Heart right ventricle (tissue), 16 donors: Measurements from ENCODE around the gene PKIG. TPM values are rescaled to one million over a fixed set of nuclear protein-coding genes. Genes with fewer than 3 reads are reported as not detected.
A peak's percentile ranks its signal among the peaks of the same experiment; 100 is the strongest.
"Not testable (repeated sequence)": the region's sequence is repeated elsewhere in the genome, so short reads cannot be mapped to it uniquely, and the experiment has no call there.

Experiments
- ATAC-seq, 8 donors: fragments of 200-7000 bp; cut with Tn5 transposase; one replicate each; pipeline ENCODE4 v1.9.1; 2020; ENCODE audit warnings: mild to moderate bottlenecking in 8 of 8, moderate library complexity in 8 of 8, moderate number of reproducible peaks in 1 of 8
- DNase-seq, 2 donors: peaks; one replicate each; pipeline ENCODE4 v3.0.0-alpha.2; 2020
- H3K27ac ChIP-seq, 10 donors: fragments of 200-600 bp; sonication (generic) in 2 of 10; one replicate each; pipeline versions ENCODE4 v1.5.0 to v1.8.0; 2020 to 2022; ENCODE audit warnings: mild to moderate bottlenecking in 3 of 10
- H3K27me3 ChIP-seq, 7 donors: fragments of 200-600 bp; one replicate each; pipeline ENCODE4 v1.8.0; 2021 to 2022; ENCODE audit warnings: mild to moderate bottlenecking in 2 of 7
- H3K36me3 ChIP-seq, 9 donors: fragments of 200-600 bp; sonication (generic) in 1 of 9; one replicate each; pipeline versions ENCODE4 v1.5.0 to v1.8.0; 2020 to 2022; ENCODE audit warnings: mild to moderate bottlenecking in 2 of 9
- H3K4me1 ChIP-seq, 9 donors: fragments of 200-600 bp; sonication (generic) in 1 of 9; one replicate each; pipeline versions ENCODE4 v1.5.0 to v1.8.0; 2020 to 2022; ENCODE audit warnings: mild to moderate bottlenecking in 4 of 9
- H3K4me3 ChIP-seq, 10 donors: fragments of 200-600 bp; sonication (generic) in 2 of 10; one replicate each; pipeline versions ENCODE4 v1.5.0 to v1.8.0; 2020 to 2022; ENCODE audit warnings: mild to moderate bottlenecking in 7 of 10, moderate library complexity in 2 of 10
- H3K9me3 ChIP-seq, 11 donors: fragments of 200-600 bp in 10 of 11; sonication (generic) in 2 of 11; one replicate each; pipeline versions ENCODE4 v1.5.0 to v1.8.0; 2013 to 2022; ENCODE audit warnings: mild to moderate bottlenecking in 2 of 11, control low read depth in 1 of 11, moderate library complexity in 1 of 11
- WGBS, 2 donors: extraction: QIAGEN DNeasy Blood & Tissue Kit; methylation state at CpG; one replicate each; pipeline ENCODE4 v1.1.7; 2013; ENCODE audit warnings: inconsistent platforms in 1 of 2; 5-methylcytosine and 5-hydroxymethylcytosine counted together
- intact Hi-C, 10 donors: fragments of 100-400 bp; cut with DNase I; formaldehyde crosslinking; loops; one replicate each; pipeline versions ENCODE4 v1.11.1 to v1.14.2; 2022
- polyA plus RNA-seq, 2 donors: library from polyadenylated mRNA; stranded (reverse); fragments of 200-250 nt; gene quantifications; one replicate each; pipeline ENCODE4 v1.2.3, GENCODE V29; 2013
- total RNA-seq, 10 donors: library from RNA; stranded (reverse); fragmentation: NEBNext Ultra II Directional in 3 of 10; extraction: Animal tissue kit (Norgen Biotek cat#: 25700) in 3 of 10; gene quantifications; one replicate each; pipeline versions ENCODE4 v1.2.1 to v1.2.4, GENCODE V29; 2021 to 2023
- TF ChIP-seq, protein P1 (sequence below), 9 donors: fragments of 200-600 bp; sonication (generic) in 2 of 9; IDR thresholded peaks; one replicate each; pipeline versions ENCODE4 v1.5.0 to v1.8.0; 2021 to 2022; ENCODE audit warnings: antibody characterized with exemption in 9 of 9, mild to moderate bottlenecking in 5 of 9, moderate library complexity in 1 of 9
- donor health status: Arrhythmogenic right ventricular cardiomyopathy.
- donor health status: ischemic (EF 13 %, LVEDD 7.1; RV severe dilation, severe dysfunction).
- donor health status: healthy with polysubstance abuse.
- donor health status: DM: no; HTN: yes; CAD: no.
- donor health status: DM: no; HTN: no; CAD: no.
- donor health status: ischemic (EF 25% LVEDD 6.9; RV normal size, moderate dysfunction).
- donor health status: ischemic (EF 25% LVEDD 5.7; RV mildly dilated, moderate dysfunction).
- donor health status: healthy.
- donor health status: DM: yes; HTN: yes; CAD: no.
- donor health status: Ischemic cardiomyopathy.
- donor health status: ischemic (EF 35%, LVEDD 5.7; RV mildly dilated, moderate dysfunction).
- donor health status: nonischemic (EF 11% LVEDD 7.7; RV severe dilation, severe dysfunction).
- donor health status: DM: yes; HTN: yes; CAD: no.
- donor health status: PGD.
- donor health status: ischemic (EF 29% LVEDD 5.4; RV normal size, mild dysfunction).
- donor health status: nonischemic (EF 23%, LVEDD 6.1; RV moderate dilation, normal function).

Gene PKIG
- total and polyA plus RNA-seq, 12 donors: 155 to 342 (median 210) TPM

DNA sequence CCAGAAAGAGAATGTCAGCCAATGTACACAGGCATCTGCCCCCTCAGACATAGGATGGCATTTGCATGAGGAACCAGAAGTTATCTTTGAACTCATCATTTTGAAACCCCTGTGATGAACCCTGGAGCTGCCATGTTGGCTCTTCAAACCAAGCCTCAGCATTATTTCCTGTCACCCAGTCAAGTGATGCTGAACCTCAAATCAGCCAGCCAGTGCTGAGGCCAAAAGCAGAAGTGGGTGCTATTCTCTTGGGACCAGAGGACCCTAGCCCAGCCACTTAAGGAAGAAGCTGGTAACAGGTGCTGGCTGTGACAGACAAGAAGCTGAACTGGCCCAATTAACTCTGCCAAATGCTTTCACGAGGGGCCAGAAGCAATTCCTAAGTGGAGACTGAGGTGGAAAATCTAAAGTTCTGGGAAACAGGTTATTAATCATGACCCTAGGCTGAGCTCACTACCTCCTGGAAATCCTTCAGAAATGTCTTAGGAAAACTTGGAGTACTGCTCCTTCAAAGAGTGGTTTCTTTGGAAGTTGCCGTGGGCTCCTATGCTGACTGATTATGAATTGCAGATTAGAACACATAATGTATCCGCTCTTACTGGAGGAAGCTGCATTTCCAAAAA, 4.0 kb downstream of the PKIG start:
- peak overlapping the region in 9 of 10 donors; percentile 12 to 98 (median 94) for H3K27ac ChIP-seq
- intact Hi-C loops: no loop called here
- peak overlapping the region in 5 of 10 donors; percentile 24 to 74 (median 65) for H3K4me3 ChIP-seq
- H3K36me3 ChIP-seq: peaks cover 0 to 22% (median 18%) of the 10 kb centered on the region in 9 donors
- DNase-seq (no peak), ATAC-seq (no peak)
- no peaks in the 10 kb centered on the region for H3K9me3 ChIP-seq
- peaks cover 13 to 93% (median 66%) of the 10 kb centered on the region in 9 donors for H3K4me1 ChIP-seq
- TF ChIP-seq, protein P1, sequence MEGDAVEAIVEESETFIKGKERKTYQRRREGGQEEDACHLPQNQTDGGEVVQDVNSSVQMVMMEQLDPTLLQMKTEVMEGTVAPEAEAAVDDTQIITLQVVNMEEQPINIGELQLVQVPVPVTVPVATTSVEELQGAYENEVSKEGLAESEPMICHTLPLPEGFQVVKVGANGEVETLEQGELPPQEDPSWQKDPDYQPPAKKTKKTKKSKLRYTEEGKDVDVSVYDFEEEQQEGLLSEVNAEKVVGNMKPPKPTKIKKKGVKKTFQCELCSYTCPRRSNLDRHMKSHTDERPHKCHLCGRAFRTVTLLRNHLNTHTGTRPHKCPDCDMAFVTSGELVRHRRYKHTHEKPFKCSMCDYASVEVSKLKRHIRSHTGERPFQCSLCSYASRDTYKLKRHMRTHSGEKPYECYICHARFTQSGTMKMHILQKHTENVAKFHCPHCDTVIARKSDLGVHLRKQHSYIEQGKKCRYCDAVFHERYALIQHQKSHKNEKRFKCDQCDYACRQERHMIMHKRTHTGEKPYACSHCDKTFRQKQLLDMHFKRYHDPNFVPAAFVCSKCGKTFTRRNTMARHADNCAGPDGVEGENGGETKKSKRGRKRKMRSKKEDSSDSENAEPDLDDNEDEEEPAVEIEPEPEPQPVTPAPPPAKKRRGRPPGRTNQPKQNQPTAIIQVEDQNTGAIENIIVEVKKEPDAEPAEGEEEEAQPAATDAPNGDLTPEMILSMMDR (IDR thresholded peaks at IDR 0.05): no peak
- 36% methylated on average over 3 of the region's 3 CpGs for WGBS, 2 donors
- H3K27me3 ChIP-seq: no peaks in the 10 kb centered on the region

DNA sequence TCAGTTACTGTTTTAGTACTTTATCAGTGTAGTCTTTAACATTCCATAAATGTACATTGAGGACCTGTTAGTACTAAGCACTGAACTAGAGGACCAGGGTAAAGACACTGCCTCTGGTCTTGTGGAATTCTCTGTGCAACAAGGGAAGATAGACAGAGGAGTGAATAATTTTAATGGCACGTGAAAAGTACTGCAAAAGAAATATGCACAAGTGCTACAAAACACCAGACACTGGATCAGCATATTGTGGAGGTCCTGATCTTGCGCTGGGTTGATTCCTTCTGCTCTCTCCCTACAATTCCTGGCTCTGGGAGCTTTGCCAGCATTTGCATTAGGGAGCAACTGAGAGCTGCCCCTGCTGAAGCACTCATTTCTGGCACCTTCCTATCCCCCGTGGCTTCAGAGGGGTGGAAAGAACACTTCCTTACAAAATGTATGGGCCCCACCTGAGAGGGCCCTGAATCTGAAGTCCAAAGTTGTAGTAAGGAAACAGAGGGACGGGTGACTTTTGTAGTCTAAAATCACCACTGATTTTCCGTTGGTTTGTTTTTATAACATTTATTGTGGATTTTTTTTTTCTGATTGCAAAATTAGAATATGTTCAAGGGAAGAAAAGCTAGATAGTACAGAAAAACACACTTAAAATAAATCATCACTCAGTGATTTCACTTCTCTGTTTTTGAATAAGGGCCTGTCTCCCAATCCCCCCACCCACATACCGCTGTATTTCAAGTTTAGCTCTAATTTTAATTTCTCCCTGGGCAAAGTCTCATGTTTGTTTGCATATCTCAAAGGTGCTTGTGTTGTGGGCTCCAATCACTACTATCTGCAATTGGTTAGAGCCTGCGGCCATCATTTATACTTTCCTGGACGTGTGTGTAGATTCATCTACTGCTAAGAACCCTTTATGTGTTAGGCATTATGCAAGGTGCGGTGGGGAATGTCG, 4.9 kb downstream of the PKIG start:
- Histone ChIP-seq H3K4me1 (peaks cover 7 to 89% (median 61%) of the 10 kb centered on the region in 9 donors), H3K27ac (peak overlapping the region in 9 of 10 donors; percentile 12 to 98 (median 94)), H3K27me3 (no peaks in the 10 kb centered on the region), H3K9me3 (no peaks in the 10 kb centered on the region), H3K36me3 (peaks cover 0 to 31% (median 27%) of the 10 kb centered on the region in 9 donors), H3K4me3 (peak overlapping the region in 5 of 10 donors; percentile 24 to 74 (median 65))
- no peak for DNase-seq
- ATAC-seq: peak in 1 of 8 donors; percentile 21
- 52 to 57% methylated on average over 10 of the region's 10 CpGs for WGBS, 2 donors
- intact Hi-C loops: no loop called here
- TF ChIP-seq, protein P1 (IDR thresholded peaks at IDR 0.05): no peak

DNA sequence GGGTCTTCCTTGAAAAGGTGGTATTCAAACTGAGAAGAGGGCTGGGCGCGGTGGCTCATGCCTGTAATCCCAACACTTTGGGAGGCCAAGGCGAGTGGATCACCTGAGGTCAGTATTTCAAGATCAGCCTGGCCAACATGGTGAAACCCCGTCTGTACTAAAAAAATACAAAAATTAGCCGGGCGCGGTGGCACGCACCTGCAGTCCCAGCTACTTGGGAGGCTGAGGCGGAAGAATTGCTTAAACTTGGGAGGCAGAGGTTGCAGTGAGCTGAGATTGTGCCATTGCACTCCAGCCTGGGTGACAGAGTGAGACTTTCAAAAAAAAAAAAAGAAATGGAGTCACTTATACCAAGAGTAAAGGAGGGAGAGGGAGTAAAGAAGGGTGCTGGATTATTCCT, 5.9 kb downstream of the PKIG start:
- H3K27me3 ChIP-seq, H3K9me3 ChIP-seq, intact Hi-C loops, ATAC-seq, H3K4me3 ChIP-seq, DNase-seq: not testable (repeated sequence)
- peaks cover 7 to 90% (median 63%) of the 10 kb centered on the region in 9 donors for H3K4me1 ChIP-seq
- peaks cover 0 to 38% (median 33%) of the 10 kb centered on the region in 9 donors for H3K36me3 ChIP-seq
- 97 to 98% methylated on average over 9 of the region's 9 CpGs for WGBS, 2 donors
- peak overlapping the region in 5 of 10 donors; percentile 15 to 98 (median 97) for H3K27ac ChIP-seq

DNA sequence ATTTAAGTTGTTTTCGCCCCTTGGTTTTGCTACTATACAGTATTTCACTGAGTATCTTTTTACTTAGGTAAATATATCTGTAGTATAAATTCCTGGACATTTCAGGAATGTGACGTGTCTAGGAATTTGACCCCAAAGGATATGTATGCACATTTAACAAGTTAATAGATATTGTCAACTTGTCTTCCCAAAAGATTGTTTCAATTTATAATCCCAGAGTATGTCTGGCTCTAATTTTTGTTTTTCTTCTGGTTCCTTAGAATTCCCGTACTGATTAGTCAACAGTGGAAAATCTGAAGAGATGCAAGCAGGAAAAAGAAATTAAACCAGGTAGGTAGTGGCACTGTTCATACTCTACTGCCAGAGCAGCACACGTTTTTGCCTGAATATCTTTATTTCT, 7.2 kb downstream of the PKIG start:
- Histone ChIP-seq H3K4me1 (peaks cover 7 to 96% (median 74%) of the 10 kb centered on the region in 9 donors), H3K4me3 (no peak overlapping the region), H3K27me3 (no peaks in the 10 kb centered on the region), H3K9me3 (no peaks in the 10 kb centered on the region), H3K36me3 (peaks cover 0 to 47% (median 33%) of the 10 kb centered on the region in 9 donors), H3K27ac (no peak overlapping the region)
- DNase-seq: no peak
- 80 to 81% methylated on average over 4 of the region's 4 CpGs for WGBS, 2 donors
- TF ChIP-seq, protein P1 (IDR thresholded peaks at IDR 0.05): no peak
- intact Hi-C loops: no loop called here
- ATAC-seq: no peak
